Breast epithelium (tissue), 4 donors: ENCODE data around the gene PDGFC. TPM values are rescaled to one million over a fixed set of nuclear protein-coding genes. Genes with fewer than 3 reads are reported as not detected.

ENCODE experiments used
- DNase-seq, 2 donors: peaks; one replicate each; pipeline ENCODE4 v3.0.0-alpha.2; 2019; ENCODE audit warnings: low spot score in 2 of 2
- H3K27ac ChIP-seq, 2 donors: fragments of 200-600 bp; sonication (generic) in 1 of 2; one replicate each; pipeline ENCODE4 v1.5.1; 2016 to 2019; ENCODE audit warnings: mild to moderate bottlenecking in 1 of 2
- H3K27me3 ChIP-seq, 2 donors: fragments of 200-600 bp; sonication (generic) in 1 of 2; one replicate each; pipeline versions ENCODE4 v1.5.1 to v1.6.0; 2017 to 2019; ENCODE audit warnings: control low read depth in 1 of 2, mild to moderate bottlenecking in 1 of 2
- H3K36me3 ChIP-seq: fragments of 200-600 bp; one replicate; pipeline ENCODE4 v1.5.1; 2019
- H3K4me1 ChIP-seq, 2 donors: fragments of 200-600 bp; sonication (generic); one replicate each; pipeline ENCODE4 v1.5.1; 2016 to 2019; ENCODE audit warnings: control low read depth in 1 of 2
- H3K4me3 ChIP-seq, 3 donors: fragments of 200-600 bp; sonication (generic); 1 replicate in 2 of 3; 2 replicates in 1 of 3; pipeline ENCODE4 v1.5.1; 2016 to 2019; ENCODE audit warnings: mild to moderate bottlenecking in 3 of 3, moderate library complexity in 2 of 3
- H3K9me3 ChIP-seq, 2 donors: fragments of 200-600 bp; sonication (generic) in 1 of 2; one replicate each; pipeline ENCODE4 v1.5.1; 2016 to 2019; ENCODE audit warnings: control low read depth in 1 of 2
- POLR2A ChIP-seq: fragments of 450-650 bp; IDR thresholded peaks from one replicate; pipeline ENCODE4 v1.6.1; 2016; ENCODE audit warnings: antibody characterized with exemption, mild to moderate bottlenecking, moderate library complexity
- POLR2AphosphoS5 ChIP-seq, 3 donors: sonication (generic); formaldehyde crosslinking; IDR thresholded peaks; one replicate each; pipeline ENCODE4 v1.6.1; 2017; ENCODE audit warnings: antibody characterized with exemption in 3 of 3
- intact Hi-C: fragments of 100-400 bp; cut with DNase I; formaldehyde crosslinking; loops from one replicate; pipeline ENCODE4 v1.15.1; 2023; ENCODE audit warnings: low total_unique reads
- total RNA-seq, 3 donors: library from RNA; depleted of rRNA; stranded (reverse); fragments of >200 nt; gene quantifications; one replicate each; pipeline ENCODE4 v1.1.0, GENCODE V29; 2016
- TF ChIP-seq, protein P1 (sequence below), 3 donors: fragments of 450-650 bp; IDR thresholded peaks; one replicate each; pipeline ENCODE4 v1.5.1; 2016 to 2017; ENCODE audit warnings: antibody characterized with exemption in 3 of 3, mild to moderate bottlenecking in 3 of 3, moderate library complexity in 3 of 3

The PDGFC gene, protein sequence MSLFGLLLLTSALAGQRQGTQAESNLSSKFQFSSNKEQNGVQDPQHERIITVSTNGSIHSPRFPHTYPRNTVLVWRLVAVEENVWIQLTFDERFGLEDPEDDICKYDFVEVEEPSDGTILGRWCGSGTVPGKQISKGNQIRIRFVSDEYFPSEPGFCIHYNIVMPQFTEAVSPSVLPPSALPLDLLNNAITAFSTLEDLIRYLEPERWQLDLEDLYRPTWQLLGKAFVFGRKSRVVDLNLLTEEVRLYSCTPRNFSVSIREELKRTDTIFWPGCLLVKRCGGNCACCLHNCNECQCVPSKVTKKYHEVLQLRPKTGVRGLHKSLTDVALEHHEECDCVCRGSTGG
- 10 to 100 TPM; 32.4 to 59.7 (median 54.4) TPM for total RNA-seq

DNA sequence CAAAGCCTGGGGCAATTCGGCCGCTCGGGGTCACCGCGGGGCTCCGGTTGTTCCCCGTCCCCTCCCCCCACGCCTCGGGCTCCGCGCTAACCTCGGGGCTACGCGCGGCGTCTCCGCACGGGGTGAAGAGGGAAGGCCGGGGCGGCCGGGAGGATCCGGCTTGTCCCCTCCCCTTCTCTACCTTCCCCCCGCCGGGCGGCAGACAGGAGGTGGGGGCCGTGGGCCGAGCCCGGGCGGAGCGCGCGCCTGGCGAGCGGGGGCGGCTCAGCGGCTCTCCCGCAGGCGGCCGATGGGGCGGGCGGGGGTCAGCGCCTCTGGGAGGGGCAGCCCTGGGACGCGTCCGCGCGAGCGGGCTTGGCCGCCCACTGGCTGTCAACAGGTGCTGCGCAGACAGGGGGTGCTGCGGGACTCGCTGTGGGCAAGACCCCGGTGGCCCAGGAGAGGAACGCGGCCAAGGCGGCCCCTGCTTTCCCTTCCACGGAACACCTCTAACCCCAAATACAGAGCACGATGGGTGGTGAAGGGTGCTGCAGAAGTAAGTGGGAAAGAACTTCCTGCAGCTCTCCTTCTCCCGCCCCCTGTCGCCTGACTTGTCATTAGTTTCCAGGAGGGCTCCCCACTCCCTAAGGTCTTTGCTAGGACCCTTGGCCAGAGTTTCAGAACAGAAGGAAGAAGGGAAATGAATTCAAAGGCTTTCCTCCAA, at the start of gene PDGFC:
PDGFC (minus strand) TSS at position 124 of the 703 bp plus-strand sequence. CDS start 896 bp downstream, outside the sequence.
- intact Hi-C loops, result no loop called here
- Histone ChIP-seq H3K27me3 (no peaks in the 10 kb centered on the region), H3K4me3 (peak within 1 kb of the TSS; percentile 79 to 85 (median 80)), H3K9me3 (no peaks in the 10 kb centered on the region), H3K36me3 (no peaks in the 10 kb centered on the region), H3K4me1 (peaks cover 0 to 8% of the 10 kb centered on the region in 2 donors), H3K27ac (peak within 1 kb of the TSS; percentile 94 to 95)
- TF ChIP-seq, protein P1, sequence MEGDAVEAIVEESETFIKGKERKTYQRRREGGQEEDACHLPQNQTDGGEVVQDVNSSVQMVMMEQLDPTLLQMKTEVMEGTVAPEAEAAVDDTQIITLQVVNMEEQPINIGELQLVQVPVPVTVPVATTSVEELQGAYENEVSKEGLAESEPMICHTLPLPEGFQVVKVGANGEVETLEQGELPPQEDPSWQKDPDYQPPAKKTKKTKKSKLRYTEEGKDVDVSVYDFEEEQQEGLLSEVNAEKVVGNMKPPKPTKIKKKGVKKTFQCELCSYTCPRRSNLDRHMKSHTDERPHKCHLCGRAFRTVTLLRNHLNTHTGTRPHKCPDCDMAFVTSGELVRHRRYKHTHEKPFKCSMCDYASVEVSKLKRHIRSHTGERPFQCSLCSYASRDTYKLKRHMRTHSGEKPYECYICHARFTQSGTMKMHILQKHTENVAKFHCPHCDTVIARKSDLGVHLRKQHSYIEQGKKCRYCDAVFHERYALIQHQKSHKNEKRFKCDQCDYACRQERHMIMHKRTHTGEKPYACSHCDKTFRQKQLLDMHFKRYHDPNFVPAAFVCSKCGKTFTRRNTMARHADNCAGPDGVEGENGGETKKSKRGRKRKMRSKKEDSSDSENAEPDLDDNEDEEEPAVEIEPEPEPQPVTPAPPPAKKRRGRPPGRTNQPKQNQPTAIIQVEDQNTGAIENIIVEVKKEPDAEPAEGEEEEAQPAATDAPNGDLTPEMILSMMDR (IDR thresholded peaks at IDR 0.05), result peak in 2 of 3 donors; percentile 28 to 36
- TF ChIP-seq POLR2AphosphoS5 (IDR thresholded peaks at IDR 0.05) (peak in 2 of 3 donors; percentile 38 to 51), POLR2A (no peak)
- peak; percentile 53 to 69 for DNase-seq

DNA sequence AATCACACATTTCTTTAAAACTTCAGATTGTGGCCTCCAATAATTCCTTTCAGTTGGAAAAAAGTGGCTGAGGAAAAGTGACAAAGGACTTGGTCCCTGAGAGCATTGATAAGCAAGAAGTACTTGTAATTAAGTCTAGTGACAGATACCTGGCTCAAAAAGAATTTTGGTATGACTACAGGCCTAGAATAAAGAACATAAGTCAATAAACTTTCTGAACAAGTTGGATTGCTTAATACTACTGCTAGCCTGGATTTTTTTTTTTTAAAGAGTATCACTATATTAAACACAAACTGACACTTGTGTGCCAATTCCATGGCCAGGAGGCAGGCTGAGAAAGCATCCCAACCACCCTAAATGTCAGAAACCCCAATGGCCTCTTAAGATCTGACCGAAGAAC, 49.3 kb upstream of the PDGFC start:
- Histone ChIP-seq H3K27me3 (no peaks in the 10 kb centered on the region), H3K4me3 (no peak overlapping the region), H3K9me3 (no peaks in the 10 kb centered on the region), H3K36me3 (no peaks in the 10 kb centered on the region), H3K4me1 (no peaks in the 10 kb centered on the region), H3K27ac (no peak overlapping the region)
- intact Hi-C loops, result no loop called here
- no peak for DNase-seq
- no peak for TF ChIP-seq POLR2AphosphoS5 (IDR thresholded peaks at IDR 0.05)
- TF ChIP-seq, protein P1 (IDR thresholded peaks at IDR 0.05), result no peak
- no peak for TF ChIP-seq POLR2A

DNA sequence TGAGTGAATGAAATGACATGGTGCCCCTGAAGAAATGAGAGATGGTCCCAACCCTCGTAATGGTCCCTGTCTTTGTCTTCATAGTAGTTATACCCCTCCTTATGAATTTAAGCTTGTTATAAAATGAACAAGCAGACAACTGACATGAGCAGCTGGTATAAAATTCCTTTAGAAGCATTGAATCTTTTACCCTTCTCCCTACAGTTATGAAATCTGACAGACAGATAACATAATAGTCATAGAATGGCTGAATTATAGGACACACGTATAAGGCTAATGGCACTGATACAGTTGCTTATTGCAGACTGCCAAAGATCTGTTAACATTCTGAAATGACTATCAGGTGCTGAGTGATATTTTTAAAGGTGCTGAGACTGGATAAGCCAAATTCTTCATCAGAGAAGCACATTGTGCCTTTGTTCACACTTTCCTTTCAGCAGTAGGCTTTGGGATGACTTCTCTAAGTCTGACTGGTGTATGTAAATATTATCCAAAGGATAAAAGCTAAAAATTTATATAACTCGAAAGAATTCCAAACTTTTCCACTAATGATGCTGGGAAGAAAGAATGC, 47.4 kb upstream of the PDGFC start:
- Histone ChIP-seq H3K27ac (no peak overlapping the region), H3K4me3 (no peak overlapping the region), H3K4me1 (no peaks in the 10 kb centered on the region), H3K36me3 (no peaks in the 10 kb centered on the region), H3K9me3 (no peaks in the 10 kb centered on the region), H3K27me3 (no peaks in the 10 kb centered on the region)
- no peak for DNase-seq
- TF ChIP-seq, protein P1 (IDR thresholded peaks at IDR 0.05), result no peak
- no peak for TF ChIP-seq POLR2AphosphoS5 (IDR thresholded peaks at IDR 0.05)
- TF ChIP-seq POLR2A, result no peak
- intact Hi-C loops, result no loop called here

DNA sequence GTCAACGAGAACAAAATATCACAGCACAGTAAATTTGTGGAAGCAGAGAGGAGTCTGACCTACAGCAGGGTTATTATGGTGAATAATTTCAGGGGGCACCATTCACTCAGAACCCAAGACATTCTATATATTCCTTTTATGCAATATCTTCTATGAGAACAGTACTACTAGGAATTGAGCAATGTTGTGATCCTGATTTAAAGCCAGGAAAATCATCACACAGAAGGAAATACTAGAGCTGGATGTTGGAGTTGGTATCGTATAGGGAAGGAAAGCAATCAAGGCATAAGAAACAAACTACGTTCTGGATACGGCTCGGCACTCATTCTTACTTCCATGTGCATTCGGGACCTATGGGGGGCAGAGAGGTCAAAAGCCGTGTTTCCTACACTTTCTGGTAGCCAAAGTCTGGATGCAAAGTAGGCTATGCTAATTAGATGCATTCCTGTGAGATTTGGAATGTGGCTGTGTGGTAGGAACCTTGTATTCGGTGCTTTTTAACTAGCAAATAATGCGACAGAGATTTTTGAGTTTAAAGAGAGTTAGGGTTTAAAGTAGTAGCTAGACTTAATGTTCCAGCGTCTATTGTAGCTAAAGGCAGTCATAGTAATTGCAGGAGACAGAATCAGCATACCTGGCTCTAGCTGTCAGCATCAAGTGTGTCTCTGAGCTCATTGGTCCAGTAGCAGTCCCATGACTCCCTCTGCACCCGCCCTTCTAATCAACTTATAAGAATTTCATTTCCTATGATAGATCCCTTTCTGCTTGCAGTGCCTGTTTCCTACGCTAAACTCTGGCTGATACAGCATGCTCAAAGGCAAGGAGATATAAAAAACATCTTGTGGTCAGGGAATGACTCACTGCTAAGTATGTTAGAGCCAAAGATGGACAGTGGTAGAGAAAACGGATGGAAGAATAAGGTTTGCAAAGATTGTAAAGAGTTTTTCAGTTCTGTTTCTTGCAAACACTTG, 43.3 kb upstream of the PDGFC start:
- TF ChIP-seq, protein P1 (IDR thresholded peaks at IDR 0.05), result no peak
- TF ChIP-seq POLR2A (no peak), POLR2AphosphoS5 (IDR thresholded peaks at IDR 0.05) (no peak)
- H3K4me1 ChIP-seq, result no peaks in the 10 kb centered on the region
- H3K36me3 ChIP-seq, result no peaks in the 10 kb centered on the region
- H3K27me3 ChIP-seq, result no peaks in the 10 kb centered on the region
- no peak overlapping the region for H3K27ac ChIP-seq
- H3K4me3 ChIP-seq, result no peak overlapping the region
- H3K9me3 ChIP-seq, result no peaks in the 10 kb centered on the region
- intact Hi-C loops, result no loop called here
- no peak for DNase-seq
